HG03558 (cell line): ENCODE data around the gene DHX36.

Source experiments
- ATAC-seq: cut with Tn5 transposase; IDR thresholded peaks from one replicate; pipeline ENCODE4 v1.9.1; 2021; ENCODE audit warnings: moderate number of reproducible peaks; ENCODE audit not compliant: unreplicated experiment; ENCODE audit errors: extremely low read depth

The DHX36 gene, protein sequence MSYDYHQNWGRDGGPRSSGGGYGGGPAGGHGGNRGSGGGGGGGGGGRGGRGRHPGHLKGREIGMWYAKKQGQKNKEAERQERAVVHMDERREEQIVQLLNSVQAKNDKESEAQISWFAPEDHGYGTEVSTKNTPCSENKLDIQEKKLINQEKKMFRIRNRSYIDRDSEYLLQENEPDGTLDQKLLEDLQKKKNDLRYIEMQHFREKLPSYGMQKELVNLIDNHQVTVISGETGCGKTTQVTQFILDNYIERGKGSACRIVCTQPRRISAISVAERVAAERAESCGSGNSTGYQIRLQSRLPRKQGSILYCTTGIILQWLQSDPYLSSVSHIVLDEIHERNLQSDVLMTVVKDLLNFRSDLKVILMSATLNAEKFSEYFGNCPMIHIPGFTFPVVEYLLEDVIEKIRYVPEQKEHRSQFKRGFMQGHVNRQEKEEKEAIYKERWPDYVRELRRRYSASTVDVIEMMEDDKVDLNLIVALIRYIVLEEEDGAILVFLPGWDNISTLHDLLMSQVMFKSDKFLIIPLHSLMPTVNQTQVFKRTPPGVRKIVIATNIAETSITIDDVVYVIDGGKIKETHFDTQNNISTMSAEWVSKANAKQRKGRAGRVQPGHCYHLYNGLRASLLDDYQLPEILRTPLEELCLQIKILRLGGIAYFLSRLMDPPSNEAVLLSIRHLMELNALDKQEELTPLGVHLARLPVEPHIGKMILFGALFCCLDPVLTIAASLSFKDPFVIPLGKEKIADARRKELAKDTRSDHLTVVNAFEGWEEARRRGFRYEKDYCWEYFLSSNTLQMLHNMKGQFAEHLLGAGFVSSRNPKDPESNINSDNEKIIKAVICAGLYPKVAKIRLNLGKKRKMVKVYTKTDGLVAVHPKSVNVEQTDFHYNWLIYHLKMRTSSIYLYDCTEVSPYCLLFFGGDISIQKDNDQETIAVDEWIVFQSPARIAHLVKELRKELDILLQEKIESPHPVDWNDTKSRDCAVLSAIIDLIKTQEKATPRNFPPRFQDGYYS

DNA sequence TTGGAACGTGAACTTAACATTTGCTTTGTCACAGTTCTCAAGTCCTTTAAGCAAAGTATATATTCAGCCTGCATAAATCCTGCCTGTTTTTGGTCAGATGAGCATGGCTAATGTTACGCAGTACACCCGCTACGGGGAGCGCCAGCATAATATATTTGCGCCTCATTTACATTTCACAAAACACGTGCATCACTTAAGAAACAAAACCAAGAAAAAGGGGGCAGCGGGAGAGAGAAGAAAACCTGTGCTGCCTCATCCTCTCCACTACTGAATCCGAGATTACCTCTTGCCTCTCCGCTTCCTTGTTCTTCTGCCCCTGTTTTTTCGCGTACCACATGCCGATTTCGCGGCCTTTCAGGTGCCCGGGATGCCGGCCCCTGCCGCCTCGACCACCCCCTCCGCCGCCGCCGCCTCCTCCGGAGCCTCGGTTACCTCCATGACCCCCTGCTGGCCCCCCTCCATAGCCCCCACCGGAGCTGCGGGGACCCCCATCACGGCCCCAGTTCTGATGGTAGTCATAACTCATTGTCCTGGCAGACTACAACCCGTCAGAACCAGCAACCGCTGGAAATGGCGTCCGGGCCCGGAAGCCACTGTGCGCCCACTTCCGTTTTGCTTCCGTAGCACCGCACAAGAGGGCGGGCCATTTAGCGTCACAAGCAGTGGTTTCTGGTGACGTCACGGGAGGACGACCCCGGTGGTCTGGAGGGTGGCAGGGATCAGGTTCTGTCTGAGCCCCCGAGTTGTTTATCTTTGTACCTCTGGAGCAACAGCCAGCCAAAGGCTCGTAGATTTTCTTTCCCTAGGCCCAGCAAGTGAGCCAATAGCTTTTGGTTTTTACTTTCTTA, at the start of gene DHX36:
Gene DHX36 (minus strand): TSS at position 597 of the 848 bp plus-strand sequence. CDS start 71 bp downstream, at position 526.
- ATAC-seq, result peak; percentile 94

- ATAC-seq, result no peak
Measured at GRCh38 chr3:154367221-154367620, 42.9 kb upstream of the DHX36 start.

- no peak for ATAC-seq
Measured at GRCh38 chr3:154364849-154365248, 40.6 kb upstream of the DHX36 start.

GRCh38 chr3:154361099-154361498, 36.8 kb upstream of the DHX36 start:
- ATAC-seq, result no peak

GRCh38 chr3:154356009-154356408, 31.7 kb upstream of the DHX36 start:
- ATAC-seq, result no peak

- ATAC-seq, result no peak
Measured at GRCh38 chr3:154349223-154349622, 24.9 kb upstream of the DHX36 start.

GRCh38 chr3:154345422-154346122, 21.3 kb upstream of the DHX36 start:
- no peak for ATAC-seq

DNA sequence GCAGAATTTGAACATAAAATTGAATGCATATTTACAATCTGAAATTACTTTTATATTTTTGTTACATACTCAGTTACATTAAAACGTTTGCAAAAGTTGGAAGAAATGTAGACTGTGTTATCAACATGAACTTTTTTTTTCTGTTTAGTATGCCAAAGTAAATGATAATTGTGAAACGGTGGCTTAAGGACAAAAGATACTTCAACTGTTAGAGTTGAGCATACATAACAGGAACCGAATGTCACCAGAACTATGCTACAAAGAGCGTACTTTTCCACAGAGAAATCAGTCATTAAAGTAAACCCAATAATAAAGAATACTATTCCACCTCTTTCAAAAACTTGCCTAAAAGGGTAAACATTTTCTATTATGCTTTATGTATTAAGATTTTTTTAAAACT, 14.3 kb upstream of the DHX36 start:
- ATAC-seq, result no peak

DNA sequence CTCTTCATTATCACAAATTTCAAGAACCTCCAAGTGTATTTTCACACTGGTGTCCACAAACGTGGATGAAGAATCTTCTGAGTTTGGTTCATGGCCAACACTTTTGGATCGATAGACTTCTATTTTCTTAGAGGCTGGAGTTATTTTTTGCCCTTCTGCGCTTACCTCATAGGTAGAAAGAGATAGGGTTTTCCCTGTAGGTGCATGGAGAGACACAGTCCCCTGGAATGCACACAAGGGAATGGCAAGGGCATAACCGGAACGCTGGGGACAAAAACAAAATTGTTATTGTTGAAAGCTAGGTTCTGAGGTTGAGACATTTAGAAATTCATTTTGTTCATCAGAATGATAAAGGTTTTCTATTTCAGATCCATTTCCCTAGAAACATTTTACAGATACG, 13.7 kb upstream of the DHX36 start:
- ATAC-seq, result no peak

GRCh38 chr3:154334973-154335420, 10.7 kb upstream of the DHX36 start:
- ATAC-seq, result no peak

DNA sequence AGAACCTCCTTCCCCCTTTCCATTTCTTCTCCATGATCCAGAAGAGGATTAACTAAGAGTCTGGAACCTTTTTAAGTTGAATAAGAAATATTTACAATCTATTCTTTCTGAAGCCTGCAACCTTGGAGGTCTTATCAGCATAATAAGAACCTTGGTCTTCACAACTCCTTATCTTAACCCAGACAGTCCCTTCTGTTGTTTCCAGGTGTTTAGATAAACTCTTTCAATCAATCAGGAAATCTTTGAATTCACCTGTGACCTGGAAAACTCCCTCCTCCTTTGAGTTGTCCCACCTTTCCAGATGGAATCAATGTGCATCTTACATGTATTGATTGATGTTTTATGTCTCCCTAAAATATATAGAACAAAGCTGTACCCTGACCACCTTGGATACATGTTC, 3.6 kb upstream of the DHX36 start:
- ATAC-seq, result no peak

DNA sequence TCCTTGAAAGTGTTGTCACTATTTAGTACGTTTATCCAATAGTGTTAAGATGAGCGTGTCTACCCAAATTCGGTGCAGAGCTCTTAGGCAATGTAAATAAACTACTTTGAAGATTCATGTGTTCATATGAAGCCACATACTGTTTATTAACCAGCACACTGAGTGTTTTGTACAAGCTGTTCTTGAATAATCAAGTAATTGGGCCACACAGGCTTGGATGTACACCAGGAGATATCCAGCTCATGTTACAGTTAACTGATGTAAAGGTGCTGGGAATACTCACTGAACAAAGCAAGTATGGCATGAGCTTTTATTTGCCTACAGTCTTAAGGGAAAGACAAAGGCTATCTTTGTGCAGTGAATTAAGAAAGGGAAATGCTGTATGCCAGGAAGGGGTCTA, 632 bp upstream of the DHX36 start:
- ATAC-seq, result no peak

GRCh38 chr3:154316974-154317767, 7.1 kb downstream of the DHX36 start:
- ATAC-seq, result no peak

DNA sequence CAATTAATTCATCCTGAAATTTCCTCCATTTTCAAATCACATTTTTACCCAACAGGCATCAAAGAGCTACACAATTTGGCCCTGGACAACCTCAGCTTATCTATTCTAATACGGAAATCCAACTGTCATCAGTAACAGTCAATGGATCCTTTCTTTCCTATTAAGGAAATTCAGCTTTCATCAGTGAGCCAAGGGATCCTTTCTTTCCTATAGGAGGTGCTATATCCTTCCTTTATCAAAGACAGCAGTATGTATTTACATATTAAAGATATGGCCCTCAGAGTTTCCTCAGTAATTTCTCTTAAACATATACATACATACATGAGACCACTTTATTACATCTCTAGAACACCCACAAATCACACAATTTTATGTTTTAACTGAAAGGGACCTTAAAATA, 10.1 kb downstream of the DHX36 start:
- ATAC-seq, result no peak

GRCh38 chr3:154310840-154311239, 13.4 kb downstream of the DHX36 start:
- no peak for ATAC-seq

GRCh38 chr3:154307363-154307762, 16.9 kb downstream of the DHX36 start:
- ATAC-seq, result no peak

DNA sequence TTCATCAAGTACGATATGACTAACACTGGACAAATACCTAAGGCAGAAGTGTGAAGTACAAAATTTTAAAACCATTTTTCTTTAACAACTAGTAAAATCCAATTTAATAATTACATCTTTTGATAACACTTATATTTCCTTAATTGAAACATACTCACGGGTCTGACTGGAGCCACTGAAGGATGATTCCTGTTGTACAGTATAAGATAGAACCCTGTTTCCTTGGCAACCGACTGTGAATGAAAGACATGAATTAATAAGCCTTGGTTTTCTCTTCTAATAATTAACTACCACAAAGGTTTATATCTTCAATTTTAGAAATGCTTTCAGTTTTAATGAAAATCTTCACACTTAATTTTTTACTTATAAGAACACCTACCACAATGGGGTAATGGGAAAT, 19.4 kb downstream of the DHX36 start:
- no peak for ATAC-seq

- ATAC-seq, result no peak
Measured at GRCh38 chr3:154304116-154304786, 20.0 kb downstream of the DHX36 start.
